Cerebellar cortex (tissue), 1 donor: ENCODE measurements around the gene CNTNAP5.

Experiments used
- DNase-seq: peaks from one replicate; pipeline ENCODE4 v3.0.0-alpha.2; 2015; ENCODE audit warnings: low spot score

CNTNAP5 gene

GRCh38 chr2:124153713-124154112 lies 128.6 kb downstream of the CNTNAP5 start:
- DNase-seq: no peak

- no peak for DNase-seq
Measured at GRCh38 chr2:124159166-124159565, 134.1 kb downstream of the CNTNAP5 start.

- DNase-seq: no peak
Measured at GRCh38 chr2:124161542-124161941, 136.5 kb downstream of the CNTNAP5 start.

- no peak for DNase-seq
Measured at GRCh38 chr2:124162256-124162655, 137.2 kb downstream of the CNTNAP5 start.

- no peak for DNase-seq
Measured at GRCh38 chr2:124163840-124164239, 138.8 kb downstream of the CNTNAP5 start.

GRCh38 chr2:124165698-124166097 lies 140.6 kb downstream of the CNTNAP5 start:
- DNase-seq: no peak

GRCh38 chr2:124171472-124172063 lies 146.5 kb downstream of the CNTNAP5 start:
- DNase-seq: no peak

- no peak for DNase-seq
Measured at GRCh38 chr2:124178719-124179118, 153.6 kb downstream of the CNTNAP5 start.

GRCh38 chr2:124180635-124181034 lies 155.5 kb downstream of the CNTNAP5 start:
- no peak for DNase-seq

GRCh38 chr2:124186801-124187200 lies 161.7 kb downstream of the CNTNAP5 start:
- DNase-seq: no peak

GRCh38 chr2:124187948-124188347 lies 162.9 kb downstream of the CNTNAP5 start:
- DNase-seq: no peak

- DNase-seq: peak; percentile 10
Measured at GRCh38 chr2:124193706-124194105, 168.6 kb downstream of the CNTNAP5 start.

- no peak for DNase-seq
Measured at GRCh38 chr2:124201713-124202112, 176.6 kb downstream of the CNTNAP5 start.

GRCh38 chr2:124209441-124209840 lies 184.4 kb downstream of the CNTNAP5 start:
- no peak for DNase-seq

- DNase-seq: no peak
Measured at GRCh38 chr2:124211461-124211860, 186.4 kb downstream of the CNTNAP5 start.

GRCh38 chr2:124213977-124214587 lies 189.0 kb downstream of the CNTNAP5 start:
- DNase-seq: no peak

GRCh38 chr2:124246170-124246569 lies 221.1 kb downstream of the CNTNAP5 start:
- DNase-seq: no peak

- DNase-seq: no peak
Measured at GRCh38 chr2:124248386-124248785, 223.3 kb downstream of the CNTNAP5 start.

GRCh38 chr2:124250433-124250832 lies 225.3 kb downstream of the CNTNAP5 start:
- DNase-seq: no peak

GRCh38 chr2:124254621-124255020 lies 229.5 kb downstream of the CNTNAP5 start:
- no peak for DNase-seq

GRCh38 chr2:124257120-124257519 lies 232.0 kb downstream of the CNTNAP5 start:
- no peak for DNase-seq

GRCh38 chr2:124258140-124258880 lies 233.2 kb downstream of the CNTNAP5 start:
- no peak for DNase-seq

GRCh38 chr2:124261456-124261855 lies 236.4 kb downstream of the CNTNAP5 start:
- DNase-seq: peak; percentile 5
